Keratinocyte (primary cell): Measurements from ENCODE around the gene CALCR.
"Not testable (repeated sequence)": the region's sequence is repeated elsewhere in the genome, so short reads cannot be mapped to it uniquely, and the experiment has no call there.

ENCODE experiments used
- CTCF ChIP-seq, 3 experiments: IDR thresholded peaks in 1 of 3; conservative IDR thresholded peaks in 1 of 3; optimal IDR thresholded peaks in 1 of 3; 2 replicates in 2 of 3; 3 replicates in 1 of 3; pipeline versions ENCODE3 to v1.5.1; 2011; ENCODE audit warnings: low read length in 3 of 3, mild to moderate bottlenecking in 3 of 3, moderate library complexity in 2 of 3, control low read depth in 1 of 3, inconsistent platforms in 1 of 3; ENCODE audit not compliant: insufficient read depth in 2 of 3; ENCODE audit errors: extremely low read depth in 1 of 3
- EZH2 ChIP-seq: IDR thresholded peaks from one replicate; pipeline ENCODE4 v1.6.1; 2012; ENCODE audit warnings: inconsistent platforms, mild to moderate bottlenecking, low read length, moderate library complexity

GRCh38 chr7:93586479-93586865 is 11.9 kb upstream of the CALCR start:
- TF ChIP-seq CTCF (optimal IDR thresholded peaks at IDR 0.05 in 1 of 3, IDR thresholded peaks at IDR 0.05 in 1 of 3, conservative IDR thresholded peaks at IDR 0.05 in 1 of 3; ENCODE audit: extremely low read depth in 1 of 3, insufficient read depth in 2 of 3, low read length in 3 of 3); EZH2: not testable (repeated sequence)
